OCI-LY1 (cell line): ENCODE data around the gene MGST2.
A peak's percentile ranks its signal among the peaks of the same experiment; 100 is the strongest.

Experiments used
- H2AFZ ChIP-seq: fragments of 200-600 bp; sonication (generic), shearing (Covaris generic); 2 replicates; pipeline ENCODE4 v1.6.0; 2014; ENCODE audit warnings: antibody characterized with exemption, mild to moderate bottlenecking, low read length
- H3F3A ChIP-seq: fragments of 200-600 bp; sonication (generic), shearing (Covaris generic); 2 replicates; pipeline ENCODE4 v1.6.0; 2014; ENCODE audit warnings: mild to moderate bottlenecking, antibody characterized with exemption, low read length, moderate library complexity; ENCODE audit not compliant: insufficient read depth
- H3K27ac ChIP-seq: fragments of 200-600 bp; sonication (generic); 2 replicates; pipeline ENCODE4 v1.5.1; 2014; ENCODE audit warnings: low read length, mixed run types, mild to moderate bottlenecking, low read depth; ENCODE audit not compliant: poor library complexity, severe bottlenecking
- H3K27me3 ChIP-seq: fragments of 200-600 bp; sonication (generic); 2 replicates; pipeline ENCODE4 v1.6.0; 2014; ENCODE audit warnings: antibody characterized with exemption, mild to moderate bottlenecking, low read length, moderate library complexity; ENCODE audit not compliant: insufficient read depth
- H3K36me3 ChIP-seq: fragments of 200-600 bp; sonication (generic); 2 replicates; pipeline ENCODE4 v1.6.1; 2014; ENCODE audit warnings: mild to moderate bottlenecking, antibody characterized with exemption, low read length, moderate library complexity, mixed read lengths; ENCODE audit not compliant: insufficient read depth
- H3K4me1 ChIP-seq: fragments of 200-600 bp; sonication (generic); 2 replicates; pipeline ENCODE4 v1.5.1; 2014; ENCODE audit warnings: mild to moderate bottlenecking, low read length, moderate library complexity; ENCODE audit not compliant: insufficient read depth, severe bottlenecking
- H3K4me2 ChIP-seq: fragments of 200-600 bp; sonication (generic), shearing (Covaris generic); 2 replicates; pipeline ENCODE4 v1.6.1; 2014; ENCODE audit warnings: low read length
- H3K4me3 ChIP-seq: fragments of 200-600 bp; sonication (generic); 2 replicates; pipeline ENCODE4 v1.5.1; 2014; ENCODE audit warnings: low read length, low read depth, mild to moderate bottlenecking, mixed read lengths; ENCODE audit not compliant: poor library complexity, severe bottlenecking
- H3K79me2 ChIP-seq: fragments of 200-600 bp; shearing (Covaris generic); 2 replicates; pipeline ENCODE4 v1.6.1; 2016; ENCODE audit warnings: mixed run types, low read length, mixed read lengths; ENCODE audit not compliant: insufficient read depth
- H3K9ac ChIP-seq: fragments of 200-600 bp; sonication (generic), shearing (Covaris generic); 2 replicates; pipeline ENCODE4 v1.6.1; 2014; ENCODE audit warnings: mild to moderate bottlenecking, low read length, mixed read lengths
- H3K9me2 ChIP-seq: fragments of 200-600 bp; sonication (generic), shearing (Covaris generic); 2 replicates; pipeline ENCODE4 v1.6.1; 2014; ENCODE audit warnings: low read depth, mild to moderate bottlenecking, low read length, mixed read lengths
- H3K9me3 ChIP-seq: fragments of 200-600 bp; shearing (Covaris generic); 2 replicates; pipeline ENCODE4 v1.6.1; 2014; ENCODE audit warnings: low read length, mixed read lengths
- H4K20me1 ChIP-seq: fragments of 200-600 bp; sonication (generic), shearing (Covaris generic); 2 replicates; pipeline ENCODE4 v1.6.0; 2016; ENCODE audit warnings: mild to moderate bottlenecking, low read length; ENCODE audit not compliant: insufficient read depth
- CTCF ChIP-seq: fragments of 200-600 bp; sonication (generic), shearing (Covaris generic); IDR thresholded peaks from 2 replicates; pipeline ENCODE4 v1.5.1; 2017; ENCODE audit warnings: mild to moderate bottlenecking, antibody characterized with exemption, low read length, moderate library complexity, mixed read lengths
- EZH2 ChIP-seq: fragments of 200-600 bp; sonication (generic), shearing (Covaris generic); IDR thresholded peaks from 2 replicates; pipeline ENCODE4 v1.8.0; 2017; ENCODE audit warnings: borderline replicate concordance, mixed run types, mild to moderate bottlenecking, antibody characterized with exemption, low read length, moderate library complexity, mixed read lengths

Gene MGST2

GRCh38 chr4:139655116-139655515 lies 10.5 kb upstream of the MGST2 start:
- H3K27me3 ChIP-seq, result no peaks in the 10 kb centered on the region
- H3K79me2 ChIP-seq, result no peaks in the 10 kb centered on the region
- no peak overlapping the region for H3K4me3 ChIP-seq
- H3K9me3 ChIP-seq, result no peaks in the 10 kb centered on the region
- no peaks in the 10 kb centered on the region for H3K9me2 ChIP-seq
- no peaks in the 10 kb centered on the region for H3K4me1 ChIP-seq
- H4K20me1 ChIP-seq, result no peaks in the 10 kb centered on the region
- no peak overlapping the region for H3K27ac ChIP-seq
- no peaks in the 10 kb centered on the region for H3F3A ChIP-seq
- H3K36me3 ChIP-seq, result no peaks in the 10 kb centered on the region
- H2AFZ ChIP-seq, result no peak overlapping the region
- H3K4me2 ChIP-seq, result no peak overlapping the region
- no peak overlapping the region for H3K9ac ChIP-seq
- TF ChIP-seq EZH2 (no peak), CTCF (peak; percentile 49)

- H3K9me2 ChIP-seq, result no peaks in the 10 kb centered on the region
- no peaks in the 10 kb centered on the region for H3K36me3 ChIP-seq
- no peak overlapping the region for H2AFZ ChIP-seq
- H4K20me1 ChIP-seq, result no peaks in the 10 kb centered on the region
- H3K4me1 ChIP-seq, result no peaks in the 10 kb centered on the region
- H3K27ac ChIP-seq, result no peak overlapping the region
- H3K79me2 ChIP-seq, result no peaks in the 10 kb centered on the region
- TF ChIP-seq EZH2 (no peak), CTCF (peak; percentile 80)
- no peak overlapping the region for H3K4me3 ChIP-seq
- H3K9me3 ChIP-seq, result no peaks in the 10 kb centered on the region
- no peak overlapping the region for H3K4me2 ChIP-seq
- no peak overlapping the region for H3K9ac ChIP-seq
- H3F3A ChIP-seq, result no peaks in the 10 kb centered on the region
- no peaks in the 10 kb centered on the region for H3K27me3 ChIP-seq
Observed at GRCh38 chr4:139656614-139657486, 8.8 kb upstream of the MGST2 start.

- H3K9me3 ChIP-seq, result no peaks in the 10 kb centered on the region
- no peaks in the 10 kb centered on the region for H3K27me3 ChIP-seq
- no peak overlapping the region for H3K4me3 ChIP-seq
- no peak overlapping the region for H3K27ac ChIP-seq
- no peak overlapping the region for H2AFZ ChIP-seq
- H3K36me3 ChIP-seq, result no peaks in the 10 kb centered on the region
- H3F3A ChIP-seq, result no peaks in the 10 kb centered on the region
- H3K9me2 ChIP-seq, result no peaks in the 10 kb centered on the region
- no peak overlapping the region for H3K9ac ChIP-seq
- H3K4me2 ChIP-seq, result no peak overlapping the region
- TF ChIP-seq CTCF (no peak), EZH2 (no peak)
- H4K20me1 ChIP-seq, result no peaks in the 10 kb centered on the region
- H3K79me2 ChIP-seq, result no peaks in the 10 kb centered on the region
- no peaks in the 10 kb centered on the region for H3K4me1 ChIP-seq
Observed at GRCh38 chr4:139658185-139658584, 7.4 kb upstream of the MGST2 start.
